NCI-H1694 (cell line): ENCODE results near the gene RRP9.

Source experiments
- DNase-seq: peaks from one replicate; lab custom pipeline; 2025; lab: John Stamatoyannopoulos, UW

RRP9 gene

DNA sequence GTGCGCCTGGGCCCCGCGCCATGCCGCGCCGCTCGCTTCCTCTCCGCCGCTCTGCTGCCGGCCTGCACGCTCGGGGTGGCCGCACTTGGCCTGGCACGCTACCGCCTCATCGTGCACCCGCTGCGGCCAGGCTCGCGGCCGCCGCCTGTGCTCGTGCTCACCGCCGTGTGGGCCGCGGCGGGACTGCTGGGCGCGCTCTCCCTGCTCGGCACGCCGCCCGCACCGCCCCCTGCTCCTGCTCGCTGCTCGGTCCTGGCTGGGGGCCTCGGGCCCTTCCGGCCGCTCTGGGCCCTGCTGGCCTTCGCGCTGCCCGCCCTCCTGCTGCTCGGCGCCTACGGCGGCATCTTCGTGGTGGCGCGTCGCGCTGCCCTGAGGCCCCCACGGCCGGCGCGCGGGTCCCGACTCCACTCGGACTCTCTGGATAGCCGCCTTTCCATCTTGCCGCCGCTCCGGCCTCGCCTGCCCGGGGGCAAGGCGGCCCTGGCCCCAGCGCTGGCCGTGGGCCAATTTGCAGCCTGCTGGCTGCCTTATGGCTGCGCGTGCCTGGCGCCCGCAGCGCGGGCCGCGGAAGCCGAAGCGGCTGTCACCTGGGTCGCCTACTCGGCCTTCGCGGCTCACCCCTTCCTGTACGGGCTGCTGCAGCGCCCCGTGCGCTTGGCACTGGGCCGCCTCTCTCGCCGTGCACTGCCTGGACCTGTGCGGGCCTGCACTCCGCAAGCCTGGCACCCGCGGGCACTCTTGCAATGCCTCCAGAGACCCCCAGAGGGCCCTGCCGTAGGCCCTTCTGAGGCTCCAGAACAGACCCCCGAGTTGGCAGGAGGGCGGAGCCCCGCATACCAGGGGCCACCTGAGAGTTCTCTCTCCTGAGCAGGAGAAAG lies 14.4 kb upstream of the RRP9 start:
- DNase-seq, result peak; percentile 23

DNA sequence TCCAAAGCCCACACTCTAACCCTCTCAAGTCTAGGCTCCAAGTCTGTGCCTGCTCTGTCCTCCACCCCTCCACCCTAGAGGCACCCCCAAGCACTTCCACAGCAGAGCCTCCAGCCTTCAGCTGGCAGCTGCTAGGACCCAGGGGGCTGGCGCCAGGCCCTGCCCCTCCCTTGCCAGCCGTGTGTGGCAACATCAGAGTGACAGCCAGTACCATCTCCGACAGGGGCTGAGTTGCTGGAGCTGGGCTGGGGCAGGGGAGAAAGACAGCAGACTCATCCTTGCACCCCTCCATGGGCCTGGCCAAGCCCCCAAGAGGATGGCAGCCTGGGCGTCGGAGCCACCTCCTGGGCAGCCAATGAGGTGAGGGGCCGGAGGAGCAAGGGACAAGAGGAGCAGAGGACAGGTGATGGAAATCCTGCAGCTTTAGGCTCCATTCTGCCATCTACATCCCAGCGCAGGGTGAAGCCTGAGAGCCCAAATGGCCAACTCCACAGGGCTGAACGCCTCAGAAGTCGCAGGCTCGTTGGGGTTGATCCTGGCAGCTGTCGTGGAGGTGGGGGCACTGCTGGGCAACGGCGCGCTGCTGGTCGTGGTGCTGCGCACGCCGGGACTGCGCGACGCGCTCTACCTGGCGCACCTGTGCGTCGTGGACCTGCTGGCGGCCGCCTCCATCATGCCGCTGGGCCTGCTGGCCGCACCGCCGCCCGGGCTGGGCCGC lies 13.6 kb upstream of the RRP9 start, which contains the start of gene GPR62:
TSS of gene GPR62 (plus strand) at position 207 of the 718 bp plus-strand sequence. CDS start at position 479, 272 bp downstream.
- DNase-seq, result peak; percentile 36

DNA sequence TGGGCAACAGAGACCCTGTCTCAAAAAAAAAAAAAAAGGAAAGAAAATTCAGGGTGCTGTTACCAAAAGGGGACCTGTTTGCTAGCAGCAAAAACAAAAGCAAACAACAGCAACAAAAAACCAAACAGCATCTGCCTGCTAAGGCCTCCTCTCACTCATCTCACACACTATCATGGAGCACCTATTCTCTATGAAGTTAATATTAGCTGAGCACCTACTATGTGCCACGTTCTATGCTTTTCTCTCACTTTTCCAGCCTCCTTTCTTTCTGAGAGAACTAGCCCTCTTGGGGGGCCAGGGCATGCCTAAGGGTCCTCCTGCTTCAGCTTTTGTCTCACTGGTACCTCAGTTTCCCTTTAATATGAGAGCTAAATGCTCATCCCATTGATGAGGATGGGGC lies 13.0 kb upstream of the RRP9 start:
- no peak for DNase-seq

DNA sequence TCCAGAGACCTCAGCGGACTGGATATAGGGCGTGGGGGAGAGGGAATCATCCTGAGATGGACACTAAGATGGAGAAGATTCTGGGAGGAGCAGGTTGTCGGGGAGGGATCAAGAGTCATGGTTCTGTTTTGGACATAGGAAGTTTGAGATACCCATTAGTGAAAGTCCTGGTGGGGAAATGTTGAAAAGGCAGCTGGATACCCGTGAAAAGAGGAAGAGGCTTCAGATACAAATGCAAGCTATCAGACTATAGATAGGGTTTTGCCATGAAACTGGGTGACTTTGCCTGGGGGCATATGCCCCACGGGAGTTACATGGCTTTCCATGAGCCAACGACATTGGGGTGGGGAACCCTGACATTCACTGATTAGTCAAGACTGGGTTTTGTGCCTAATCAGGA lies 12.4 kb upstream of the RRP9 start:
- DNase-seq, result no peak

DNA sequence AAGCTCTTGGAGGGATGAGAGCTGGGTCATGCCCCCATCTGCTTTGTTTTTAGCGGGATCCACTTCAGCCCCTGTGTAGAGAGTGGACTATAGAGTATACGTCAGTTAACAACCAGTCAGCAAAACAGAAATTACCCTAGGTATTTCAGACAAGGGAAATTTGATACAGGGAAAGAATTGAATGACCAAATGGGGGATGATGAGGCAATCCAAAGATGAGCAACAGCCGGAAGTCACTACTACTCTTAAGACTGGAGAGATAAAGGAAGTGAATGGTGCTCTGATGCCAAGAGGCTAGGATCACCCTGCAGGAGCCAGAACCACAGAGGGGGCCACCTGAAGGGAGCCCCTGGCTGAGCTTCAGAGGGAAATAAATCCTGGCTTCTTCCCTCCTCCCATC lies 11.7 kb upstream of the RRP9 start:
- no peak for DNase-seq

DNA sequence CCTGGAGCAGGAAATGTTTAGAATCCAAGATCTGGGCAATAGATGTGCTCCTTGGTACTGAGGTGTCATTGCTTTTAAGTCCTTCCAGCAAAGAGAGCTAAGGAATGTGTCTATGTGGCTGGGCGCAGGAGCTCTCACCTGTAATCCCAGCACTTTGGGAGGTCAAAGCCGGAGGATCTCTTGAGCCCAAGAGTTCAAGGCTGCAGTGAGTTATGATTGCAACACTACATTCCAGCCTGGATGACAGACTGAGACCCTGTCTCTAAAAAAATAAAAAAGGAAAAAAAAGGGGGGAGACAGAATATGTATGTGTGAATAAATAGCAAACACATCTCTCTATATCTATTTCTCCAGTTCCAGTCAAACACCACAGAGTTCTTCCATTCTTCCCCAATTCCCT lies 9.2 kb upstream of the RRP9 start:
- DNase-seq, result no peak

DNA sequence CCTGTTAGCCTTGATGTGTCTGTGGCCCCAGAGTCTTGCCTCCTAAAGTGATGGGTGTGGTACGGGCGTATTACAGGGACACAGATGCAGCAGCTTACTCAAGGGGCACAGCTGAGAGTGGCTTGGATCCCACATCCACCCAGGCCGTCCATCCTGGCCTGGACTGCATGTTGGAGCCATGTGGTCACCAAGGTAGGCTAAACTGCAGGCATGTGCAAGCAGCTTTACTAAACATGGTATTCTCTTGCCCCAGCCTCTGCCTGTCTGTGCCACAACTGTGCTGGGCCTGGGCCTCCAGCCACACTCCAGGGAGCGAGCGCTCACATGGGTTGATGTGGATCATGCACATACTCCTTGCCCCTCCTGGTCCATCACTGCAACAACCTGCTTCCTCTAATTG lies 7.4 kb upstream of the RRP9 start:
- DNase-seq, result no peak

DNA sequence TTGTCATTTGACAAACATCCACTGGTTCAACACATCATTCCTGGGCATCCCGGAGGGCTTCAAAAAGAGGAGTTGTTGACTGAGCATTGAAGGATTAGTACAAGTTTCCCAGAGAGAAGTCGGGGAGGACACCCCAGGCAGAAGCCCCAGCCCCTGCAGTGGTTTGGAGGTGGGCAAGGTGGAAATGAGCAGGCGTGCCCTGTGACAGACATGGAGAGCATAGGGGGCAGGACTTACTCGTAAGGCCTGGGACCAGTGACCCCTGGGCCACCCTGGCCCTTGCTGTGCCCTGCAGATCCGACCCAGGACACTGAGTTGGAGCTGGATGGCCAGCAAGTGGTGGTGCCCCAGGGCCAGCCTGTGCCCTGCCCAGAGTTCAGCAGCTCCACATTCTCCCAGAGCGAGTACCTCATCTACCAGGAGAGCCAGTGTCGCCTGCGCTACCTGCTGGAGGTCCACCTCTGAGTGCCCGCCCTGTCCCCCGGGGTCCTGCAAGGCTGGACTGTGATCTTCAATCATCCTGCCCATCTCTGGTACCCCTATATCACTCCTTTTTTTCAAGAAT lies 6.4 kb upstream of the RRP9 start:
- DNase-seq, result no peak

DNA sequence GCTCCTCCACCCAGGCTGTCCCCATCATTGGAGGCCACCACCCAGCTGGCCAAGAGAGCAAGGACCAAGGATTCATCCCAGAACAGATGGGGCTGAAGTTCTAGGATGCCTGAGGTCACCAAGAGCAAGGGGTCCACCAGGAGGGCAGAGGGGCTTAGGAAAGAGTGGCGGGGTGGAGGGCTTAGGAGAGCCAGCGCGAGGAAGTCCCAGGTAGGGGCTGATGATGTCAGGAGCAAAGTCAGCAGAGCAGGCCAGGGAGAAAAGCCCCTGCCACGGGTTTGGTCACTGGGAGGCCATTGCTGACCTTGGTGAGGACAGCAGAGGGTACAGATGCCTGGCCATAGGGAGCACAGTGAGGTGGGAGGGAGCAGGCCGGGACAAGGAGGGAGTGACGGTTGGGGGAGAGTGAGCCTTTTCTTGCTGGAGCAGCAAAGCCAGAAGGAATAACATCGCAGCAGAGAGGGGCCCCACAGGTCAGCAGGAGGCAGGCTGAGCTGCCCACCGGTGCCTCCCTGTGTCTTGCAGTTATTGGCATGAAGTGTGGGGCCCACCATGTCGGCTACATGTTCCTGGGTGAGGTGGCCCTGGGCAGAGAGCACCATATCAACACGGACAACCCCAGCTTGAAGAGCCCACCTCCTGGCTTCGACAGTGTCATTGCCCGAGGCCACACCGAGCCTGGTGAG lies 5.7 kb upstream of the RRP9 start:
- no peak for DNase-seq

DNA sequence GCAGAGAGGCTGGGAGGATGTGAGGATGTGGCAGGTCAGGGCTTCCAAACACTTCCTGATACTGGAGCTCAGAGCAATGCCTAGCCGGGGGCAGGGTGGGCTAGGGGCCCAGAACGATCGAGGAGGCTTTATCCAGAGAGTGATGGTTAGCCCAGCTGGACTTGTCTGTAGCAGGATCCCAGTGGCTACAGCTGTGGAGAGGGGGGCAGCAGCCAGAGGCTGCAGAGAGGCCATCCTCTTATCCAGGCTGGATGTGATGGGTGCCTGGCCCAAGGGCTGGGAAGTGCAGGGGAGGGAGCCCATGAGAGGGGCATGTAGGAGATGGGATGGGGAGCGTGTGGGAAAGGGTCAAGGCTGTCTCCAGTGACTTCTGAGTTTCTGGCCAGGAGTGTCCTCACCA lies 5.1 kb upstream of the RRP9 start:
- no peak for DNase-seq

DNA sequence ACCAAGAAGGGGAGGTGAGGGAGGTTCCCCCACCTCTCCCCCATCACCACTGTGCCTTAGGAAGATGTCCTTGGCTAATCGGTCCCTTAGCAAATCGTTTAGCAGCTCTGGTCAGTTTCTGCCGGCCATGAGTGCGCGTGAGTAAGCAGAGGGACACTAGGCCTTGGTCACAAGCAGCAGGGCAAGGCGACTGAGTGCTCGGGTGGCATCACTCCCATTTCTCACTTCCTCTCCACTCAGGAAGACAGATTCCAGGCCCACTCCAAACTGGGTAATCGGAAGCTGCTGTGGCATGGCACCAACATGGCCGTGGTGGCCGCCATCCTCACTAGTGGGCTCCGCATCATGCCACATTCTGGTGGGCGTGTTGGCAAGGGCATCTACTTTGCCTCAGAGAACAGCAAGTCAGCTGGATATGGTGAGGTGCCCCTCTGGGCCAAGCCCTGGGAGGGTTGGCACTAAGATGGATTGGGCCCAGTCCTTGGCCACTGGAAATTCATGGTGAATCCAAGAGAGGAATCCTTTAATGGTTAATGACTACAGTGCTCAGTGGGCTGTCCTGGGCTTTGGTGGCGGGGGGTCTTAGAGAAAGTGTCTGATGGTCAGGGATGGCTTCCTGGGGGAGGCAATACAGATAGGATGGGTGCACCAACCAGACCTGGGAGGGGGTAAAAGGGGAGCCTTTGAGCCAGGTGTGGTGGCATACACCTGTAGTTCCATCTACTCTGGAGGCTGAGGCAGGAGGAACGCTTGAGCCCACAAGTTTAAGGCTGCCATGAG lies 4.4 kb upstream of the RRP9 start:
- DNase-seq, result no peak

DNA sequence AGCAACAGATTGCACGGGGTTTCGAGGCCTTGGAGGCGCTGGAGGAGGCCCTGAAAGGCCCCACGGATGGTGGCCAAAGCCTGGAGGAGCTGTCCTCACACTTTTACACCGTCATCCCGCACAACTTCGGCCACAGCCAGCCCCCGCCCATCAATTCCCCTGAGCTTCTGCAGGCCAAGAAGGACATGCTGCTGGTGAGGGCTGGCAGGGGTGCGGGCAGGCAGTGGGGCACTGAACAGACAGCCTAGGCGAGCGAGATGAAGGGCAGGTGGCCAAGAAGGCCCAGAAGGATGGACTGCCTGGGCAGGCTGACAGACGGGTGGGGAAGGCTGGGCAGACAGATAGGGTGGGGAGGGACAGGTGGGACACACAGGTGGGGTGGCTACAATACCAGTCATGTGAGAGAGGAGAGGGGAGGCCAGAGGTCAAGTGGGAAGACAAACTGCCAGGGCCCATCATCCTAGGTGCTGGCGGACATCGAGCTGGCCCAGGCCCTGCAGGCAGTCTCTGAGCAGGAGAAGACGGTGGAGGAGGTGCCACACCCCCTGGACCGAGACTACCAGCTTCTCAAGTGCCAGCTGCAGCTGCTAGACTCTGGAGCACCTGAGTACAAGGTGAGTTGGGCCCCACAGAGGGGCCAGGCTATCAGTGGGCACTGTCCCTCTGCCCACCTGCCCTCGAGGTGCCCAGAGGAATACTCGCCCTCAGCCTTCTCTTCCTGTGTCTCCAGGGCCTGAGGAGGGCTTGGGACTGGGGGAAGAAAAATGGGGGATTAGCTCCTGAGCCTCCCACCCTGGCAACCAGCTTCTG lies 3.5 kb upstream of the RRP9 start:
- no peak for DNase-seq

DNA sequence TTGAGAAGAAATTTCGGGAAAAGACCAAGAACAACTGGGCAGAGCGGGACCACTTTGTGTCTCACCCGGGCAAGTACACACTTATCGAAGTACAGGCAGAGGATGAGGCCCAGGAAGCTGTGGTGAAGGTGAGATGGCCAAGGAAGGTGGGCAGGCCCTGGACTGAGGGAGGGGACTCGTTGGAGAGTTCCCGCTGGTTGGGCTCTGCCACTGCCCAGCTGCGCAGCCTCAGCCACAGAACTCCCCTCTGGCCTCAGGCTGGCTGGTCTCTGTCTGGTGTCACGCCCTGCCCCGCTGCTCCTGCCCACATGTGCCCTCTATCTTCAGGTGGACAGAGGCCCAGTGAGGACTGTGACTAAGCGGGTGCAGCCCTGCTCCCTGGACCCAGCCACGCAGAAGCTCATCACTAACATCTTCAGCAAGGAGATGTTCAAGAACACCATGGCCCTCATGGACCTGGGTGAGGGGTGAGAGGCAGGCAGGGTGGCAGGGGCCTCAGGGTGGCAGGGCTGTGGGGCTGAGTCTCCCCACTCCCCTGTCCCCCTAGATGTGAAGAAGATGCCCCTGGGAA lies 2.8 kb upstream of the RRP9 start:
- DNase-seq, result no peak

DNA sequence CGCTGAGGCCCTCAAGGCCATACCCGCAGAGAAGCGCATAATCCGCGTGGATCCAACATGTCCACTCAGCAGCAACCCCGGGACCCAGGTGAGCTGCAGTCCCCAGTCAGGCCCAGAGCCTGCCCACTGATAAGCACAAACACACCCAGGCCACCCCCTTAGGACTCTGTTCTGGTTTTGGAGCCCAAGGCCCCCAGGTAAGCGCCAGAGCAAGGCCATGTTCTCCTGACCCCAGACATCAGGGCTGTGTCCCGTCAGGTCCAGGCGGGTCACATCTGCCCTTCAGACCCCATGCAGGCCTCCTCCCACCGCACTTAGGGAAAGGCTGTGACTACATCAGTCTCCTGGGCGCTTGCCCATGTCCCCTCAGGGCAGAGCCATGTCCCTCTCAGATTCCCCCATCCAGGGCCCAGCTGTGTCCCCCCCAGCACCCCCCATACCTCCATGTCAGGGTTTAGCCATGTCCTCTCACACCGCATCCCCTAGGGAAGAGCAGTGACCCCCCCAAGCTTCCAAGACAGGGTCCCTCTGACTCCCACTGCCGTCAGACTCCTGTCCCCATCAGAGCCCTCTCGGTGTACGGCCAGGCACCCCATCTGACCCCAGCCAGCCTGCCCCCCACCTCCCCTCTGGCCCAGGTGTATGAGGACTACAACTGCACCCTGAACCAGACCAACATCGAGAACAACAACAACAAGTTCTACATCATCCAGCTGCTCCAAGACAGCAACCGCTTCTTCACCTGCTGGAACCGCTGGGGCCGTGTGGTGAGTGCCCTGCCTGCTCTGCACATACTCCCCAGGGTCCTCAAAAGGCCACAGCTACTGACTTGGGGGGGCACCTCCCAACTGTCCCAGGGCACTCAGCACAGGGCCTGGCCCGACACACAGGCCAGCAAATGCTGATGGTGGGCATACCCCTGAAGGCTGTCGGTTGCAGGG lies 2.0 kb upstream of the RRP9 start:
- DNase-seq, result no peak

DNA sequence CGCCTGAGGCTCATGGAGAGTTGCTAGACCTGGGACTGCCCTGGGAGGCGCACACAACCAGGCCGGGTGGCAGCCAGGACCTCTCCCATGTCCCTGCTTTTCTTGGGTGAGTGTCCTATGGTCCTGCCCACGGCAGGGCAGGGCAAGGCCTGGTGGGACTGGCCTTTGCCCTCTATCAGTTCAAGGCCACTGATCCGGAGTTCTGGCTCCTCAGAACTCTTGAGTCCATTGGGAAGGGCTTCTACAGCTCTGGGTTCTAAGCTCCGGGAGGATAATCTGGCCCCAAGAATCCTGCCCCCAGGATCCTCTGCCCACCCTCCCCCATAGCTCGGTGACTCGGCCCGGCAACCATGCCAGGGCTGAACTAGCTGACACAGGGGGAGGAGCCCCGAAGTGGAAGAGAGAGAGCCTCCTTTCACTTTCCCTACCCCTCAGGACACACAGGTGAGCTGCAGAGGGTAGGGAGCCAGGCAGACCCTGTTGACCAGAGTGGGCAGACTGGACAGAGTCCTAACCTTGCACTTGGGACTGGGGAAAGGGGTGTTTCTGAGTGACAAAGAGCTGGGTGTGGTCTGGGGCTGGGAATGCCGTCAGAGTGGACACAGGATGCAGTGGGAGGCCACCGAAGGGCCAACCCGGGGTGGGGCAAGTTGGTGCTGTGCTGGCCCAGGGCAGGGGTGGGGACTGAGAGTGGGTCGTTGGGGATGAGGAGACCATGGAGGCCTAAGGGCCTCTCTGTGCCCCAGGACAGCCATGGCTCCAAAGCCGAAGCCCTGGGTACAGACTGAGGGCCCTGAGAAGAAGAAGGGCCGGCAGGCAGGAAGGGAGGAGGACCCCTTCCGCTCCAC lies 1.1 kb upstream of the RRP9 start:
- no peak for DNase-seq

DNA sequence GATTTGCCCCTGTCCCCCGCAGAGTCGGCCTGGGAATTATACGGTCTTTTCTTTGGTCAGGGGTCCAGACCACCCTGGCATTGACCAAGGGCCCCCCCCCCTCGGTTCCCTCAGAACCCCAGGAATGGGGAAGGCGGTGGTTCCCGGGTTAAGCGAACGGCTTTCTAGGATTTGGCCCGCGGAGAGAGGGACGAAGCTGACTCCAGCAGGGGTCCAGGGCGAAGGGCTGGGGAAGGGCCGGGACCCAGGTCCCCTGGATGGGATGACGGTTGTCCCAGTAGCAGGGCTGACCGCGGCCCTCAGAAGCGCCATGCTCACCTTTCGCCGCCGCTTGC lies 274 bp downstream of the RRP9 start:
- no peak for DNase-seq

DNA sequence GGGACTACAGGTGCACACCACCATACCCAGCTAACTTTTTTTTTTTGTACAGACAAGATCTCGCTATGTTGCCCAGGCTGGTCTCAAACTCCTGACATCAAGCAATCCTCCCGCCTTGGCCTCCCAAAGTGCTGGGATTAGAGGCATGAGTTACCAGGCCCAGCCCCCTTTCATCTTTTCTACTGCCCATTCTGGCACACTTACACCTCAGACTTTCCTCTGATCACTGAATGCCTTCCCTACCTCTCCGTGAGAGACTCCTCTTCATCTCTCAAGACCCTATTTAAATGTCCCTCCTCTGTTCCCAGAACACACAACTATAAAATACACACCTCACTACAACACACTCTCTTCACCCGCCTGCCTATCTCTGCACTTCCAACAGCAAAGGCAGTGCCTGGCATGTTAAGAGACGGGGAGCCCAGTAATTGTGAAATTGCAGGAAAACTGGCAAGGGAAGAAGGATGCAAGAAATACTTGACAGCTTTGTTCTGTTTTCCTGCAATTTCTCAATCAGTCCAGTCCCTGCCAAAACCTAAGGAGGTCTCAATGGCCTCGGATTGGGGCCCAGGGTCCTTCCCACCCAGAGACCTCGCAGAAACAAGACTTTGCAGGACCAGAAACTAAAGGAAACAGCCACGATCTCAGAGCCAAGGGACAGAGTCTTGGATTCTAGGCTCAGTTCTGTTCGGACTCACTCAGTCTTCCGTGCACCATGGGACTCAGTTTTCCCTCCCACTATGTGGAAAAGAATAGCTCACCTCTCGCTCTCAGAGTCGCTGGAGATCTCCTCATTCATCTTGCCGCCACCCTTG lies 849 bp downstream of the RRP9 start:
- DNase-seq, result no peak
